CD4-positive, alpha-beta T cell treated with Interleukin-6 at 100 ng/mL for 8 hours (primary cell): ENCODE data around the gene DCBLD2.
"Not testable (repeated sequence)": the region's sequence is repeated elsewhere in the genome, so short reads cannot be mapped to it uniquely, and the experiment has no call there.

Experiments used
- DNase-seq: peaks from one replicate; pipeline ENCODE4 v3.0.0-alpha.2; 2020; ENCODE audit warnings: mixed read lengths, low spot score

DCBLD2 gene

DNA sequence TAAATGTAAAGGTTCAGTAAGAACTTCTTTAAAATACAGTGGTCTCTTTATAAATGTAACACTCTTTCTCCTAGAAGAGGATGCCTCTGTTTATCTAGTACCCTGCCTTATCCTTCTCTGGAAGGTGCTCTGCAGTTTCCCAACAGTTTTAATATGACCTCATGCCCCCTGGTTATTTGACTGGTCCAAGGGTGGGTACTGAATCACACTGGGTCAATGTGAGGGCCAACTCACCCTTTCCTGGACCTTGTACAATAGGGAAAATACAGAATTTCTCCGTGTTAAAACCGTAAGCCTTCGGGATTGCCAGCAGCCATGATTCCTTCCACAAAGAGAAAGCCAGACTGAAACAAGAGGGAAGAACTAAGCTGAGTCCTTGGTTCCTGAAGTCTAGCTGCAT lies 9.2 kb downstream of the DCBLD2 start:
- no peak for DNase-seq

DNA sequence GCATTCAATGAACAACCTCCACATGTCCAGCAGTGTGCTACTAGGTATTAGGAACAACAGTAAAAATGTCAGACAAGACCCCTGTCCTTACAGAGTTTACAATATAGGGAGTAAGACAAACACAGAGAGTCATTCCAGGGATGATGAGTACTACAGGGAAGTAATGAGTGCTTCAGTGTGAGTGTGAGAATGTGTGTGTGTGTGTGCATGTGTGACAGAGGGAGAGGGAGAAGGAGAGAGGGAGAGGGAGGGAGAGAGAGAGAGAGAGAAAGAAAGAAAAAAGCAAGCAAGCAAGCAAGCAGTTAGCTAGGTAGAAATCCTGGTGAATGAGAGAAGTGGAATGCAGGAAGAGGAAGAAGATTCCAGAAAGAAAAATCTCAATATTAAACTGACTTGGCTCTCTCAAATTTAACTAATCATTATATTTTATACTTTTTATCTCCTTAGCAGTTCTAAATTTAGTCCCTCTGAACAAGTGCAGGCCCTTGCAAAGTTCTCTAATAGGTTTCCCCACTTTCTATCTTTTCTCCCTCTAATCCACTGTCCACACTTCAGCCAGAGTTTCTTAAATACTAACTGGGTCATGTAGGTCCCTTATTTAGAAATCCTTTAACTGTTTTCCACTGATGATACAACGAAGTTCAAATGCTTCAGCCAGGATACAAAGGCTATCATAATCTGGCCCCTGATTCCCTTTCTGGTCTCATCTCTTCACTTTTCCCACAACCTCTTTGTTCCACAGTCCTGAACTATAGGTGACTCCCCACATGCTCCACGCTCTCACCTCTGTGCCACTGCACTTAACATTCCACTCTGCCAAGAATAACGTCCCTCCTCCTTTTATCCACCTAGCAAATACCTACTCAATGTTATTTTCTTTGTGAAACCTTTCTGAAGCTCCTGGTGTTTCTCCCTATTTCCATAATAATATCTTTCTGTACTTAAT lies 10.3 kb downstream of the DCBLD2 start:
- DNase-seq = no peak

- no peak for DNase-seq
These were observed 11.2 kb downstream of the DCBLD2 start for GRCh38 chr3:98890181-98890835.

DNA sequence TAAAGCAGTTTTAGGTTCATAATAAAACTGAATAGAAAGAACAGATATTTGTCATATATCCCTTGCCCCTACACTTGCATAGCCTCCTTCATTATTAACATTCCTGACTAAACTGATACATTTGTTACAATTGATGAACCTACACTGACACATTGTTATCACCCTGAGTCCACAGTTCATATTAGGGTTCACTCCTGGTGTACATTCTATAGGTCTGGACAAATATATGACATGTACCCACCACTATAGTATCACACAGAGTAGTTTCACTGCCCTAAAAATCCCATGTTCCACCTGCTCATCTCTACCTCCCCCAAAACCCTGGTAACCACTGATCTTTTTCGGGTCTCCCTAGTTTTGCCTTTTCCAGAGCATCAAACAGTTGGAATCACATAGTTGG lies 13.8 kb downstream of the DCBLD2 start:
- DNase-seq = no peak

DNA sequence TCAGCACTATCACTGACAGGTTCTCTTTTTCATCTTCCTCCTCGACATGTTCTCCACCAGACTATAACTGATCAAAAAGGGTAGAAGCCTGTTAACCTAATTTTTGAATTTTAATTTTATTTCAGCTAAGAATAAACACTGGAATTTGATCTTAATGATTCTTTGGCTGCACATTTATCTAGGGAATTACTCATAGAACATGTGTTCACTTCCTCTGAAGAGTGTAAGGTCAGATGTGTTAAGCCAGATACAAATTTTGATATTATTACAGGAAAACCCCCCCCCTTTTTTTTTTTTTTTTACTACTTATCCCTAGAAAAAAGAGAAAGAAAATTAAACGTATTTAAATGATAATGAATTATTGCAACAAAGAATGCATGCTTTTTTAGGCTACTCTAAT lies 15.0 kb downstream of the DCBLD2 start:
- no peak for DNase-seq

DNA sequence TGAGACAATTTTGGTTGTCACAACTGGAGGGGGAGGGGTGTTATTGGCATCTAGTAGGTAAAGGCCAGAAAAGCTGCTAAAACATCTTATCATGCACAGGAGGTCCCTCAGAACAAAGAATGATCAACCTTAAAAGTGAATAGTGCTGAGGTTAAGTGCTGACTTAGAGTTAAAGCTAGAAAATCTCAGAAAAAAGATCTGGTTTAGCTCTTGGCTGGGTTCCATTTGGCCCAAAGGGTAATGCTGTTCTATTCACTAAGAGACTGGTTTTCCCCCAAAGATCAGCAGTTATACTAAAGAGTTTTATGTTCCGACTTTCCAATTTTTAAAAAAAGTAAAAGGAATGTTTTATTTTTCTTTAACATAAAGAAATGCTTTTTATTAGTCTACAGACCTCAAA lies 15.6 kb downstream of the DCBLD2 start:
- no peak for DNase-seq

DNA sequence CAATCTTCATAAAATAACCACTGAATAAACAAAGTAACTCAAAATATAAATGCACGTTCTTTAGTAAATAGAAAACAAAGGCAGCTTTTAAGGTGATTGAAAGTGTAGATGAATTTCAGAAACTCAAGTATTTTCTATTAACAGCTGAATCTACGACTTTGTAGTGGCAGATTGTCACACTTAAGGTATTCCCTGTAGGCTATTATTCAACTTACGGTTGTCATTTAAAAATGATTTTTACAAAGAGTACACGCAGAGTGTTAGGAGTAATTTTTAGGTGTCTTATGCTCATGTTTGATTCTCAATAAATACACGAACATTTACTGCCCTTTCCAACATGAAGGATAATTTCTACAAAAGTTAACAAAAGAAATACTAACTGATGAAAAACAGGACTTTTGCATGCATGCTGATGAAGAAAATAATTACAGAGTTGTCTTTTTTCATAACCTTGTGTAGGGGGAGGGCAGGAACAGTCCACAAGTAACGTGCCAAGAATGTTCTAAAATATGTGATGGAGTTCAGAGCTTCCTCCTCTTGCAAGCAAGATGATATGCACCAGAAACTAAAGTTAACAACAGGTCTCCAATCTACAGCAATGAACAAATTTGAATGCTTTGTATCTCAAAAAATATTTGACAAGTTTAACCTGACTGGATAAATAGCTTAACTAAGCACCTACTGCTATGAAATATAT lies 16.7 kb downstream of the DCBLD2 start:
- no peak for DNase-seq

DNA sequence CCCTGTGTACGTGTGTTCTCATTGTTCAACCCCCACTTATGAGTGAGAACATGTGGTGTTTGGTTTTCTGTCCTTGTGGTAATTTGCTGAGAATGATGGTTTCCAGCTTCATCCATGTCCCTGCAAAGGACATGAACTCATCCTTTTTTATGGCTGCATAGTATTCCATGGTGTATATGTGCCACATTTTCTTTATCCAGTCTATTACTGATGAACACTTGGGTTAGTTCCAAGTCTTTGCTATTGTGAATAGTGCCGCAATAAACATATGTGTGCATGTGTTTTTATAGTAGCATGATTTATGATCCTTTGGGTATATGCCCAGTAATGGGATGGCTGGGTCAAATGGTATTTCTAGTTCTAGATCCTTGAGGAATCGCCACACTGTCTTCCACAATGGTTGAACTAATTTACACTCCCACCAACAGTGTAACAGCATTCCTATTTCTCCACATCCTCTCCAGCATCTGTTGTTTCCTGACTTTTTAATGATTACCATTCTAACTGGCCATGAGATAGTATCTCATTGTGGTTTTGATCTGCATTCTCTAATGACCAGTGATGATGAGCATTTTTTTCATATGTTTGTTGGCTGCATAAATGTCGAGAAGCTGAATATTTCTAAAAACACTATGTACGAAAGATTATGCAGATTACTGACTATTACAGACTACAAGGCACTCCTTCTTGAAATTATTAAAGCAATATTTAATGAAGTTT lies 18.7 kb downstream of the DCBLD2 start:
- DNase-seq = not testable (repeated sequence)

- DNase-seq = no peak
These were observed 24.4 kb downstream of the DCBLD2 start for GRCh38 chr3:98877132-98877531.

- no peak for DNase-seq
These were observed 26.0 kb downstream of the DCBLD2 start for GRCh38 chr3:98875535-98875934.

GRCh38 chr3:98874602-98875249 lies 26.8 kb downstream of the DCBLD2 start:
- no peak for DNase-seq

- no peak for DNase-seq
These were observed 32.1 kb downstream of the DCBLD2 start for GRCh38 chr3:98869391-98869790.

- DNase-seq = not testable (repeated sequence)
These were observed 43.5 kb downstream of the DCBLD2 start for GRCh38 chr3:98857971-98858370.

- DNase-seq = not testable (repeated sequence)
These were observed 44.2 kb downstream of the DCBLD2 start for GRCh38 chr3:98857258-98857657.

DNA sequence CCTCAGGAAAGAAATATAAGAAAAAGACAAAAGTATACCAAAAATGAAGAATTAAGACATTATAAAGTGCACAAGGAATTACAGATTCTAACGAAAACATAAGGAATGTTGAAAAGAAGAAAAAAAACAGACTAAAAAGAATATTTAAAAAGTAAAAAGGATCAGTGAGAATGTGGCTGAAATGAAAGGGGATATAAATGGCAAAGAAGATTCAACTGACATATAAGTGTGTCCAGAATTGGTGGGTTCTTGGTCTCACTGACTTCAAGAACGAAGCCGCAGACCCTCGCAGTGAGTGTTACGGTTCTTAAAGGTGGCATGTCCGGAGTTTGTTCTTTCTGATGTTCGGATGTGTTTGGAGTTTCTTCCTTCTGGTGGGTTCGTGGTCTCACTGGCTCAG lies 44.8 kb downstream of the DCBLD2 start:
- no peak for DNase-seq

GRCh38 chr3:98855806-98856400 lies 45.6 kb downstream of the DCBLD2 start:
- no peak for DNase-seq

- no peak for DNase-seq
These were observed 53.4 kb downstream of the DCBLD2 start for GRCh38 chr3:98848108-98848507.

- no peak for DNase-seq
These were observed 55.4 kb downstream of the DCBLD2 start for GRCh38 chr3:98846101-98846500.

DNA sequence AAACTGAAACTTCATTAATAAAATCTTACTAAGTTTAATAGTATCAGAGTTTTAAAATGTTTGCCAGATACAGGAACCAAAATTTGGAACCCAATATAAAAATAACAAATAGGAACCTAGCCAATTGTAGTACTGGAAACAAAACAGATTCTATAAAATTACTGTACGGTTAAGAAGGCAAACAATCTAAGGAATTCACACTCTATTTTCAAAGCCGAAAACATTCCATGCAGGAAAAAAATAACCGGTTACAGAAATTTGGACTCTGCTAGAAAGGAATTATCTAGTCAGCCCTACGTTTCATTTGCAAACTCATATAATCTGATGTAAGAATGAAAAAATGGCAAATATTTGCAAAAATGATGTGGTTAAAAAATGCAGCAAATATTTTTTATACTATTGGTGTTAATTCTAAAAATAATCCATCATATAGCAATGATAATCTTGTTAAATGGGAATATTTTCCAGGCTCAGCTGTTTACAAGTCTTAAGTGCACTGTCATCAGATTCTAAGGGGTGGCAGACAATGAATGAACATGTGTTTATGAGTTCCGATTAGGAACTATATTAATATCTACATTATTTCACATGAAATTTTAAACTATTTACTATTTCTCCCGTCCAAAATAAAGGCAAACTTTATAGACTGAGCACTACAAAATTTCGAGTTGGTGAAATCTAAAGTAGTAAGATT lies 58.1 kb downstream of the DCBLD2 start:
- no peak for DNase-seq

GRCh38 chr3:98839846-98840245 lies 61.6 kb downstream of the DCBLD2 start:
- DNase-seq = no peak

DNA sequence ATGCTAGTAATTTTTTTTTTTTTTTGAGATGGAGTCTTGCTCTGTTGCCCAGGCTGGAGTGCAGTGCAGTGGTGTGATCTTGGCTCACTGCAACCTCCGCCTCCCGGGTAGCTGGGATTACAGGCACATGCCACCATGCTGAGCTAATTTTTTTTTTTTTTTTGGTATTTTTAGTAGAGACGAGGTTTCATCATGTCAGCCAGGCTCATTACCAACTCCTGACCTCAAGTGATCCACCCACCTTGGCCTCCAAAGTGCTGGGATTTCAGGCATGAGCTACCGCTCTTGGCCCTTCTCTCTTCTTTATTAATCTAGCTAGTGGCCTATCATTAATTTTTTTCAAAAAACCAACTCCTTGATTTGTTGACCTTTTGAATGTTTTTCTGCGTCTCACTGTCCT lies 70.4 kb downstream of the DCBLD2 start:
- not testable (repeated sequence) for DNase-seq
